ENCODE results near the gene PLN. TPM values are rescaled to one million over a fixed set of nuclear protein-coding genes. Genes with fewer than 3 reads are reported as not detected.

Gene PLN
- total RNA-seq (2022; extraction: Qiagen RNA extraction; ENCODE audit: low read depth) = not detected in 5 replicates

DNA sequence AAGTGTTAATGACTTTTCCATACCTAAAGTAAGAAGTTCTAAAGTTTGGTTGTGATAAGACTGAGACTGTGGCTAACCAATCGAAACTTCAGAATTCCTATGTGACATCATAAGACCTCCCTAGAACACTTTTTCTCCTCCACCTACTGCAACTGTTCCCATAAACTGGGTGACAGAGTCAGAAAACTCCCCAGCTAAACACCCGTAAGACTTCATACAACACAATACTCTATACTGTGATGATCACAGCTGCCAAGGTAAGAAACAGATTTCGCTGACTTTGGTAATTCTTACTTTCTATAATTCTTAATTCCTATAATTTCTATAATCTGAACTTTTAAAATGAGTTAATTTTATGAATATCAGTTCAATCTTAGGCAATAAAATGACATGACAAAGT lies at the start of gene PLN:
Gene PLN, plus strand, starts transcription at position 161 of the 400 bp plus-strand sequence. CDS start 10,626 bp downstream, outside the sequence.

Other genes starting within 250 kb of the PLN start
- gene CEP85L, start 103.3 kb downstream of the PLN start, total RNA-seq (2022; extraction: Qiagen RNA extraction; ENCODE audit: low read depth) = 1.3 to 2.3 TPM (median 1.6 TPM) in 5 replicates

Data from A549 treated with ZK216348 at 1 μM for 4 hours (cell line).